SK-N-SH (cell line): ENCODE results near the gene ST7. TPM values are rescaled to one million over a fixed set of nuclear protein-coding genes. Genes with fewer than 3 reads are reported as not detected.

Source experiments
- CTCF ChIA-PET: fragments of 300-600, 350-600 bp; formaldehyde crosslinking; extraction: SDS; loops from one replicate; lab custom pipeline; 2021; lab: Yijun Ruan, JAX
- POLR2A ChIA-PET: fragments of 350-600 bp; sonication (Branson Sonifier 250); formaldehyde crosslinking; extraction: SDS; loops from one replicate; lab custom pipeline; 2020; ENCODE audit warnings: antibody characterized with exemption, inconsistent platforms; lab: Yijun Ruan, JAX
- DNase-seq: peaks from one replicate; pipeline ENCODE4 v3.0.0; 2012
- H2AFZ ChIP-seq: fragments of 200-600 bp; sonication (generic); 2 replicates; pipeline ENCODE4 v1.8.1; 2016; ENCODE audit warnings: antibody characterized with exemption, mild to moderate bottlenecking, low read depth
- H3F3A ChIP-seq: fragments of 200-600 bp; sonication (generic); replicated peaks from 2 replicates; pipeline ENCODE3; 2016; ENCODE audit warnings: antibody characterized with exemption, mild to moderate bottlenecking; ENCODE audit not compliant: insufficient read depth
- H3K27ac ChIP-seq, 2 experiments: fragments of 200-500 bp in 1 of 2; fragments of 200-600 bp in 1 of 2; sonication (Bioruptor generic) in 1 of 2; sonication (generic), shearing (Covaris generic) in 1 of 2; 2 replicates each; pipeline versions ENCODE4 v1.5.1 to v1.6.1; 2014 to 2016; ENCODE audit warnings: low read depth in 2 of 2, inconsistent platforms in 1 of 2, low read length in 1 of 2, mild to moderate bottlenecking in 1 of 2, mixed read lengths in 1 of 2
- H3K27me3 ChIP-seq: fragments of 200-600 bp; sonication (generic), shearing (Covaris generic); 2 replicates; pipeline ENCODE4 v1.6.1; 2016; ENCODE audit warnings: mixed run types; ENCODE audit not compliant: insufficient read depth
- H3K36me3 ChIP-seq, 2 experiments: fragments of 200-500 bp in 1 of 2; fragments of 200-600 bp in 1 of 2; sonication (Bioruptor generic) in 1 of 2; sonication (generic) in 1 of 2; replicated peaks in 1 of 2; 2 replicates each; pipeline versions ENCODE3 to v1.5.1; 2014 to 2016; ENCODE audit warnings: low read length in 1 of 2, mild to moderate bottlenecking in 1 of 2; ENCODE audit not compliant: insufficient read depth in 2 of 2, control insufficient read depth in 1 of 2
- H3K4me1 ChIP-seq, 2 experiments: fragments of 200-500 bp in 1 of 2; fragments of 200-600 bp in 1 of 2; sonication (Bioruptor generic) in 1 of 2; sonication (generic), shearing (Covaris generic) in 1 of 2; 2 replicates each; pipeline versions ENCODE4 v1.5.1 to v1.6.1; 2014 to 2016; ENCODE audit warnings: low read depth in 1 of 2, low read length in 1 of 2, mixed run types in 1 of 2; ENCODE audit not compliant: insufficient read depth in 2 of 2, control insufficient read depth in 1 of 2
- H3K4me2 ChIP-seq: fragments of 200-600 bp; sonication (generic), shearing (Covaris generic); 2 replicates; pipeline ENCODE4 v1.6.1; 2017; ENCODE audit warnings: mixed run types
- H3K4me3 ChIP-seq, 2 experiments: fragments of 200-500 bp in 1 of 2; fragments of 200-600 bp in 1 of 2; sonication (Bioruptor generic) in 1 of 2; sonication (generic), shearing (Covaris generic) in 1 of 2; 2 replicates each; pipeline versions ENCODE4 v1.5.1 to v1.8.1; 2014 to 2016; ENCODE audit warnings: low read depth in 2 of 2, inconsistent platforms in 1 of 2, low read length in 1 of 2, mild to moderate bottlenecking in 1 of 2, mixed read lengths in 1 of 2, moderate library complexity in 1 of 2
- H3K79me2 ChIP-seq: fragments of 200-600 bp; sonication (generic); 2 replicates; pipeline ENCODE4 v1.8.1; 2017; ENCODE audit warnings: mild to moderate bottlenecking; ENCODE audit not compliant: insufficient read depth
- H3K9ac ChIP-seq: fragments of 200-600 bp; sonication (generic); 2 replicates; pipeline ENCODE4 v1.6.1; 2017; ENCODE audit warnings: mixed run types
- H3K9me2 ChIP-seq: fragments of 200-600 bp; sonication (generic); 2 replicates; pipeline ENCODE4 v1.6.1; 2017; ENCODE audit warnings: mixed run types
- H3K9me3 ChIP-seq: fragments of 200-600 bp; sonication (generic); 2 replicates; pipeline ENCODE4 v1.6.1; 2017; ENCODE audit warnings: mixed run types, mild to moderate bottlenecking, moderate library complexity
- H4K20me1 ChIP-seq: fragments of 200-600 bp; sonication (generic); 2 replicates; pipeline ENCODE4 v1.6.1; 2017; ENCODE audit warnings: mild to moderate bottlenecking, mixed run types; ENCODE audit not compliant: insufficient read depth
- EP300 ChIP-seq, 2 experiments: IDR thresholded peaks; 2 replicates each; pipeline versions ENCODE4 v1.4.0 to v1.6.1; 2012; ENCODE audit warnings: borderline replicate concordance in 1 of 2, low read depth in 1 of 2, low read length in 1 of 2
- FOSL2 ChIP-seq: IDR thresholded peaks from 2 replicates; pipeline ENCODE4 v1.4.0; 2012; ENCODE audit warnings: low read depth, mild to moderate bottlenecking, moderate library complexity, borderline replicate concordance
- FOXM1 ChIP-seq: IDR thresholded peaks from 2 replicates; pipeline ENCODE4 v1.4.0; 2012; ENCODE audit warnings: low read depth, mild to moderate bottlenecking
- JUND ChIP-seq: IDR thresholded peaks from 2 replicates; pipeline ENCODE4 v1.4.0; 2012
- MEF2A ChIP-seq: IDR thresholded peaks from 2 replicates; pipeline ENCODE4 v1.4.0; 2012; ENCODE audit warnings: low read depth, borderline replicate concordance
- RFX5 ChIP-seq: IDR thresholded peaks from 2 replicates; pipeline ENCODE4 v1.6.1; 2012; ENCODE audit warnings: mild to moderate bottlenecking, improper control_type of control experiment, low read length
- SIN3A ChIP-seq: IDR thresholded peaks from 2 replicates; pipeline ENCODE4 v1.6.1; 2012; ENCODE audit warnings: low read depth, mild to moderate bottlenecking, low read length, moderate library complexity, borderline replicate concordance
- TCF12 ChIP-seq: IDR thresholded peaks from 2 replicates; pipeline ENCODE4 v1.4.0; 2012
- WGBS: methylation state at CpG from one replicate; pipeline ENCODE4 v1.1.6; 2017; ENCODE audit warnings: low lambda C conversion rate; 5-methylcytosine and 5-hydroxymethylcytosine counted together
- polyA plus RNA-seq, 3 experiments: library from polyadenylated mRNA; depleted of rRNA; stranded (reverse); fragments of >200 nt; gene quantifications; 2 replicates each; pipeline ENCODE4 v1.2.3, GENCODE V29; 2012
- TF ChIP-seq, protein P1 (sequence below): IDR thresholded peaks from 2 replicates; pipeline ENCODE4 v1.4.0; 2012; ENCODE audit warnings: low read depth, borderline replicate concordance
- TF ChIP-seq, protein P2 (sequence below): IDR thresholded peaks from 2 replicates; pipeline ENCODE4 v1.4.0; 2012; ENCODE audit warnings: low read depth
- TF ChIP-seq, protein P3 (sequence below): fragments of 200-600 bp; sonication (generic); IDR thresholded peaks from 2 replicates; pipeline ENCODE4 v1.6.1; 2017; ENCODE audit warnings: antibody characterized with exemption, mild to moderate bottlenecking, moderate library complexity
- TF ChIP-seq, protein P4 (sequence below): IDR thresholded peaks from 2 replicates; pipeline ENCODE4 v1.6.1; 2012; ENCODE audit warnings: mild to moderate bottlenecking, low read depth, low read length, moderate library complexity

The ST7 gene
- polyA plus RNA-seq, 1 of the 3 experiments (the other 2 are of a cell fraction) = 23.5 TPM

DNA sequence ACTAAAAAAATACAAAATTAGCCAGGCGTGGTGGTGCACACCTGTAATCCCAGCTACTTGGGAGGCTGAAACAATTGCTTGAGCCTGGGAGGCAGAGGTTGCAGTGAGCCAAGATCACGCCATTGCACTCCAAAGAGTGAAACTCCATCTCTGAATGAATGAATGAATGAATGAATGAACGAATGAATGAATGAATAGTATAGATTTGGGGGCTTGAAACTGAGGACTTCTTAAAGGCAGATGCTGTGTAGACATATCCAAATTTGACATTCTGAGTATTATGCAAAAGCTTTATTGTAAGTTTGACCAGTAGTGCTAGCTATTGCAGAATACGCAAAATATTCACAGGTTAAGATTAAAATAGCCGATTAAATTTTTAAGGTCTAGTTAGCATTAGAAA lies 30.8 kb upstream of the ST7 start (continued):
- TF ChIP-seq, protein P1, sequence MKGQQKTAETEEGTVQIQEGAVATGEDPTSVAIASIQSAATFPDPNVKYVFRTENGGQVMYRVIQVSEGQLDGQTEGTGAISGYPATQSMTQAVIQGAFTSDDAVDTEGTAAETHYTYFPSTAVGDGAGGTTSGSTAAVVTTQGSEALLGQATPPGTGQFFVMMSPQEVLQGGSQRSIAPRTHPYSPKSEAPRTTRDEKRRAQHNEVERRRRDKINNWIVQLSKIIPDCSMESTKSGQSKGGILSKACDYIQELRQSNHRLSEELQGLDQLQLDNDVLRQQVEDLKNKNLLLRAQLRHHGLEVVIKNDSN = no peak
- TF ChIP-seq JUND (no peak), FOSL2 (no peak), RFX5 (no peak)
- TF ChIP-seq, protein P2, sequence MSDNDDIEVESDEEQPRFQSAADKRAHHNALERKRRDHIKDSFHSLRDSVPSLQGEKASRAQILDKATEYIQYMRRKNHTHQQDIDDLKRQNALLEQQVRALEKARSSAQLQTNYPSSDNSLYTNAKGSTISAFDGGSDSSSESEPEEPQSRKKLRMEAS = no peak
- TF ChIP-seq, protein P3, sequence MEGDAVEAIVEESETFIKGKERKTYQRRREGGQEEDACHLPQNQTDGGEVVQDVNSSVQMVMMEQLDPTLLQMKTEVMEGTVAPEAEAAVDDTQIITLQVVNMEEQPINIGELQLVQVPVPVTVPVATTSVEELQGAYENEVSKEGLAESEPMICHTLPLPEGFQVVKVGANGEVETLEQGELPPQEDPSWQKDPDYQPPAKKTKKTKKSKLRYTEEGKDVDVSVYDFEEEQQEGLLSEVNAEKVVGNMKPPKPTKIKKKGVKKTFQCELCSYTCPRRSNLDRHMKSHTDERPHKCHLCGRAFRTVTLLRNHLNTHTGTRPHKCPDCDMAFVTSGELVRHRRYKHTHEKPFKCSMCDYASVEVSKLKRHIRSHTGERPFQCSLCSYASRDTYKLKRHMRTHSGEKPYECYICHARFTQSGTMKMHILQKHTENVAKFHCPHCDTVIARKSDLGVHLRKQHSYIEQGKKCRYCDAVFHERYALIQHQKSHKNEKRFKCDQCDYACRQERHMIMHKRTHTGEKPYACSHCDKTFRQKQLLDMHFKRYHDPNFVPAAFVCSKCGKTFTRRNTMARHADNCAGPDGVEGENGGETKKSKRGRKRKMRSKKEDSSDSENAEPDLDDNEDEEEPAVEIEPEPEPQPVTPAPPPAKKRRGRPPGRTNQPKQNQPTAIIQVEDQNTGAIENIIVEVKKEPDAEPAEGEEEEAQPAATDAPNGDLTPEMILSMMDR = no peak

DNA sequence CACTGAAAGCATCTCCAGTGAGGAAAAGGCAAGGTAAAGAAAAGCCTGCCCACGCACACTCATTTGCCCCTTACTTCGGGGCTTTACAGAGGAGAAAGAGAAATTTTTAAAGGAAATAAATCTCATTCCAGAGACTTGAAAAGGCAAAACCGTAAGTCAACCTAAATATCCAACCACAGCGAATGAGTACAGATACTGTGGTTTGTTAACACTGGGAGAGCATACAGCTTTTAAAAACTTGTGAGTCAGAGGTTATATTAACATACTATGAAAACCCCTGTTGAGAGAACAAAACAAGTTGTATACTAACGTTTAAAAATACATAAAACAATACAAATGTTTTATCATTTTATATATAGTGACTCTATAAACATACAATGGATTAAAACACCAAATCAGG lies 28.6 kb upstream of the ST7 start:
- POLR2A ChIA-PET = interaction anchor here (0.6 kb wide), 1 partner anchor 161 kb away, joined by 3 read pairs; no protein-coding TSS in a partner anchor
- no peak overlapping the region for H3K9ac ChIP-seq

More for the DNA sequence above, 28.6 kb upstream of the ST7 start:
- Histone ChIP-seq H3K27me3 (no peaks in the 10 kb centered on the region), H2AFZ (no peak overlapping the region), H3K4me1 (no peaks in the 10 kb centered on the region), H3K36me3 (no peaks in the 10 kb centered on the region), H3F3A (peaks cover 22% of the 10 kb centered on the region), H3K4me3 (no peak overlapping the region), H3K4me2 (no peak overlapping the region), H3K9me2 (no peaks in the 10 kb centered on the region), H3K9me3 (no peaks in the 10 kb centered on the region), H3K79me2 (no peaks in the 10 kb centered on the region), H4K20me1 (no peaks in the 10 kb centered on the region), H3K27ac (no peak overlapping the region)
- DNase-seq = no peak
- 85% methylated on average over 5 of the region's 5 CpGs for WGBS
- TF ChIP-seq SIN3A (no peak), JUND (no peak), FOSL2 (no peak), RFX5 (no peak), FOXM1 (no peak), TCF12 (no peak), EP300 (IDR thresholded peaks at IDR 0.05; ENCODE audit: borderline replicate concordance in 1 of 2, low read depth in 1 of 2, low read length in 1 of 2) (no peak), MEF2A (no peak)
- TF ChIP-seq, protein P3 = no peak
- TF ChIP-seq, protein P4, sequence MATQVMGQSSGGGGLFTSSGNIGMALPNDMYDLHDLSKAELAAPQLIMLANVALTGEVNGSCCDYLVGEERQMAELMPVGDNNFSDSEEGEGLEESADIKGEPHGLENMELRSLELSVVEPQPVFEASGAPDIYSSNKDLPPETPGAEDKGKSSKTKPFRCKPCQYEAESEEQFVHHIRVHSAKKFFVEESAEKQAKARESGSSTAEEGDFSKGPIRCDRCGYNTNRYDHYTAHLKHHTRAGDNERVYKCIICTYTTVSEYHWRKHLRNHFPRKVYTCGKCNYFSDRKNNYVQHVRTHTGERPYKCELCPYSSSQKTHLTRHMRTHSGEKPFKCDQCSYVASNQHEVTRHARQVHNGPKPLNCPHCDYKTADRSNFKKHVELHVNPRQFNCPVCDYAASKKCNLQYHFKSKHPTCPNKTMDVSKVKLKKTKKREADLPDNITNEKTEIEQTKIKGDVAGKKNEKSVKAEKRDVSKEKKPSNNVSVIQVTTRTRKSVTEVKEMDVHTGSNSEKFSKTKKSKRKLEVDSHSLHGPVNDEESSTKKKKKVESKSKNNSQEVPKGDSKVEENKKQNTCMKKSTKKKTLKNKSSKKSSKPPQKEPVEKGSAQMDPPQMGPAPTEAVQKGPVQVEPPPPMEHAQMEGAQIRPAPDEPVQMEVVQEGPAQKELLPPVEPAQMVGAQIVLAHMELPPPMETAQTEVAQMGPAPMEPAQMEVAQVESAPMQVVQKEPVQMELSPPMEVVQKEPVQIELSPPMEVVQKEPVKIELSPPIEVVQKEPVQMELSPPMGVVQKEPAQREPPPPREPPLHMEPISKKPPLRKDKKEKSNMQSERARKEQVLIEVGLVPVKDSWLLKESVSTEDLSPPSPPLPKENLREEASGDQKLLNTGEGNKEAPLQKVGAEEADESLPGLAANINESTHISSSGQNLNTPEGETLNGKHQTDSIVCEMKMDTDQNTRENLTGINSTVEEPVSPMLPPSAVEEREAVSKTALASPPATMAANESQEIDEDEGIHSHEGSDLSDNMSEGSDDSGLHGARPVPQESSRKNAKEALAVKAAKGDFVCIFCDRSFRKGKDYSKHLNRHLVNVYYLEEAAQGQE = no peak
- TF ChIP-seq, protein P2 = no peak
- CTCF ChIA-PET = interaction anchor here (0.7 to 13.4 kb wide), 6 partner anchors 17 to 234 kb away, joined by 3 to 219 read pairs (median 3); no protein-coding TSS in a partner anchor
